Measurements from ENCODE around the gene E4F1. TPM values are rescaled to one million over a fixed set of nuclear protein-coding genes. Genes with fewer than 3 reads are reported as not detected.
"Not testable (repeated sequence)": the region's sequence is repeated elsewhere in the genome, so short reads cannot be mapped to it uniquely, and the experiment has no call there.

The E4F1 gene
- polyA plus RNA-seq, 1 experiment, result 17.6 TPM

- ChIA-PET POLR2A (no interaction called here), CTCF (interaction anchor here (0.7 to 1.6 kb wide), 16 partner anchors 11 to 250 kb away, joined by 3 to 5 read pairs (median 3); partner anchors contain the start of genes CASKIN1 and RNPS1)
- peak; percentile 56 for DNase-seq (ENCODE audit: low read depth)
- TF ChIP-seq CTCF (IDR thresholded peaks at IDR 0.05; ENCODE audit: insufficient read depth, low read depth, low read length), result peak; percentile 74
- Histone ChIP-seq H3K4me3 (ENCODE audit: low read depth, low read length) (peak within 1 kb of the TSS; percentile 57), H3K27me3 (ENCODE audit: control insufficient read depth, insufficient read depth, low read length) (no peaks in the 10 kb centered on the region), H3K36me3 (ENCODE audit: control insufficient read depth, insufficient read depth, low read length) (peaks cover 23% of the 10 kb centered on the region)
Measured at GRCh38 chr16:2251296-2252111, 28.1 kb downstream of the E4F1 start, which contains the start of gene ECI1. TSS of gene ECI1 (minus strand) at chr16:2251587. CDS start at chr16:2251566, 21 bp downstream.

DNA sequence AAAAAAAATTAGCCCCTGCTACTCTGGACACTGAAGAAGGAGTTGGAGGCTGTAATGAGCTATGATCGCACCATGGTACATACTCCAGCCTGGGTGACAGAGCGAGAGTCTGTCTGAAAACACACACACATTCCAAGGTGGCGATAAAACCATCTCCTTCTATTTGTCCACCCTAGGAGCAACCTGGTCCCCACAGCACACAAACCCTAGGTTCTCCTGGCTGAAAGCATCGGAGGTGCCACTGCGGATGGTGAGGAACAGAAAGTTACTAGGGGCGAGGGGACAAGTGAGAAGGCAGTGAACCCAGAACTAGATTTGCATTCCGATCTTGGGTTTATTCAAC, 29.4 kb downstream of the E4F1 start:
- no peak for TF ChIP-seq CTCF (IDR thresholded peaks at IDR 0.05; ENCODE audit: insufficient read depth, low read depth, low read length)
- no peak overlapping the region for H3K4me3 ChIP-seq (ENCODE audit: low read depth, low read length)
- CTCF ChIA-PET, result interaction anchor here (0.7 to 1.6 kb wide), 6 partner anchors 12 to 240 kb away, joined by 3 to 4 read pairs (median 3); partner anchors contain the start of gene RNPS1
- DNase-seq (ENCODE audit: low read depth), result no peak
- H3K27me3 ChIP-seq (ENCODE audit: control insufficient read depth, insufficient read depth, low read length), result no peaks in the 10 kb centered on the region
- POLR2A ChIA-PET, result no interaction called here
- peaks cover 25% of the 10 kb centered on the region for H3K36me3 ChIP-seq (ENCODE audit: control insufficient read depth, insufficient read depth, low read length)

DNA sequence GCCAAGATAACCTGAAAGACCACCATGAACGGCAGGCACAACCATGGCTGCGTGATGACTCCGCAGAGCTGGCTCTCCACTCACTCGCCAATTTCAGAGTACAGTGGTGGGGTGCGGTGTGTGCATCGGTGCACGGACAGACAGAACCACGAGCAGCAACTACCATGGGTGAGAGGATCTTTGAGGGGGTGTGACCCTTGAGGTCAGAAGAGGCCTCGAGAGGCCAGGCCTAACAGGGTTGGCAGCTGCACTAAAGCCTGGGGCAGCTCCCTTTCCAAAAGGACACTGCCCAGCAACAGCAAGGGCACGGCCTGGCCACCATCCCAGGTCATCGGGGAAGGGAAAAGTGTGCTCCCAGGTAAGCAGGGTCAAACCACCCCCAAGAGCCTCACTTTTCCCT, 29.9 kb downstream of the E4F1 start:
- POLR2A ChIA-PET, result no interaction called here
- no peak for TF ChIP-seq CTCF (IDR thresholded peaks at IDR 0.05; ENCODE audit: insufficient read depth, low read depth, low read length)
- H3K4me3 ChIP-seq (ENCODE audit: low read depth, low read length), result no peak overlapping the region
- no peaks in the 10 kb centered on the region for H3K27me3 ChIP-seq (ENCODE audit: control insufficient read depth, insufficient read depth, low read length)
- peaks cover 25% of the 10 kb centered on the region for H3K36me3 ChIP-seq (ENCODE audit: control insufficient read depth, insufficient read depth, low read length)
- no peak for DNase-seq (ENCODE audit: low read depth)
- CTCF ChIA-PET, result interaction anchor here (0.7 kb wide), 1 partner anchor 239 kb away, joined by 3 read pairs; no protein-coding TSS in a partner anchor

- no peaks in the 10 kb centered on the region for H3K27me3 ChIP-seq (ENCODE audit: control insufficient read depth, insufficient read depth, low read length)
- H3K4me3 ChIP-seq (ENCODE audit: low read depth, low read length), result no peak overlapping the region
- peaks cover 30% of the 10 kb centered on the region for H3K36me3 ChIP-seq (ENCODE audit: control insufficient read depth, insufficient read depth, low read length)
- DNase-seq (ENCODE audit: low read depth), result no peak
- CTCF ChIA-PET, result interaction anchor here (0.8 kb wide), 1 partner anchor 104 kb away, joined by 3 read pairs; no protein-coding TSS in a partner anchor
- TF ChIP-seq CTCF (IDR thresholded peaks at IDR 0.05; ENCODE audit: insufficient read depth, low read depth, low read length), result no peak
- POLR2A ChIA-PET, result no interaction called here
Measured at GRCh38 chr16:2256531-2257140, 33.2 kb downstream of the E4F1 start.

- Histone ChIP-seq H3K4me3 (ENCODE audit: low read depth, low read length) (no peak overlapping the region), H3K36me3 (ENCODE audit: control insufficient read depth, insufficient read depth, low read length) (peaks cover 27% of the 10 kb centered on the region), H3K27me3 (ENCODE audit: control insufficient read depth, insufficient read depth, low read length) (no peaks in the 10 kb centered on the region)
- TF ChIP-seq CTCF (IDR thresholded peaks at IDR 0.05; ENCODE audit: insufficient read depth, low read depth, low read length), result no peak
- CTCF ChIA-PET, result no interaction called here
- POLR2A ChIA-PET, result no interaction called here
- DNase-seq (ENCODE audit: low read depth), result no peak
Measured at GRCh38 chr16:2257726-2258125, 34.3 kb downstream of the E4F1 start.

DNA sequence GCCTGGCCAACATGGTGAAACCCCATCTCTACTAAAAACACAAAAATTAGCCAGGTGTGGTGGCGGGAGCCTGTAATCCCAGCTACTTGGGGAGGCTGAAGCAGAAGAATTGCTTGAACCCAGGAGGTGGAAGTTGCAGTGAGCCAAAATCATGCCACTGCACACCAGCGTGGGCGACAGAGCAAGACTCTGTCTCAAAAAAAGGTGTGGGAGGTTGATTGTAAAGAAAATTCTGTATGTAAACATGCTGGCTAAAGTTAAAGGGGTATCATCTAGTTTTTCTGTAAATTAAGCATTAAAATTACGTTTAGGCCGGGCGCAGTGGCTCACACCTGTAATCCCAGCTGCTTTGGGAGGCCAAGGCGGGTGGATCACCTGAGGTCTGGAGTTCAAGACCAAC, 35.1 kb downstream of the E4F1 start:
- POLR2A ChIA-PET; H3K27me3 ChIP-seq (ENCODE audit: control insufficient read depth, insufficient read depth, low read length); DNase-seq (ENCODE audit: low read depth); H3K4me3 ChIP-seq (ENCODE audit: low read depth, low read length): not testable (repeated sequence)
- peaks cover 29% of the 10 kb centered on the region for H3K36me3 ChIP-seq (ENCODE audit: control insufficient read depth, insufficient read depth, low read length)
- CTCF ChIA-PET, result interaction anchor here (1.1 kb wide), 1 partner anchor 31 kb away, joined by 3 read pairs; no protein-coding TSS in a partner anchor
